HEK293 (cell line): ENCODE measurements around the gene CEMP1.
"Not testable (repeated sequence)": the region's sequence is repeated elsewhere in the genome, so short reads cannot be mapped to it uniquely, and the experiment has no call there.

ENCODE experiments used
- BCL11A ChIP-seq: fragments of 450-650 bp; formaldehyde crosslinking; IDR thresholded peaks from 2 replicates; pipeline ENCODE4 v1.5.1; 2016; ENCODE audit warnings: low read depth, missing biosample characterization, missing genetic modification characterization
- CTCF ChIP-seq: fragments of 450-650 bp; formaldehyde crosslinking; IDR thresholded peaks from 2 replicates; pipeline ENCODE4 v1.5.1; 2016; ENCODE audit warnings: missing biosample characterization, missing genetic modification characterization
- INSM2 ChIP-seq: fragments of 450-650 bp; formaldehyde crosslinking; IDR thresholded peaks from 2 replicates; pipeline ENCODE4 v1.5.1; 2016; ENCODE audit warnings: missing biosample characterization, missing genetic modification characterization
- PATZ1 ChIP-seq: fragments of 450-650 bp; formaldehyde crosslinking; IDR thresholded peaks from 2 replicates; pipeline ENCODE4 v1.5.1; 2016; ENCODE audit warnings: missing biosample characterization, missing genetic modification characterization
- PBX3 ChIP-seq: sonication (generic); formaldehyde crosslinking; IDR thresholded peaks from 2 replicates; pipeline ENCODE4 v1.8.1; 2022; ENCODE audit warnings: mild to moderate bottlenecking, moderate library complexity, missing genetic modification reagents
- ZNF311 ChIP-seq: fragments of 450-650 bp; formaldehyde crosslinking; IDR thresholded peaks from 2 replicates; pipeline ENCODE4 v1.5.1; 2017; ENCODE audit warnings: missing biosample characterization, missing genetic modification characterization, borderline replicate concordance
- ZNF555 ChIP-seq: fragments of 450-650 bp; formaldehyde crosslinking; conservative IDR thresholded peaks from 2 replicates; pipeline ENCODE4 v1.5.1; 2017; ENCODE audit warnings: missing biosample characterization, mild to moderate bottlenecking, missing genetic modification characterization, inconsistent platforms
- ZNF558 ChIP-seq: fragments of 450-650 bp; formaldehyde crosslinking; IDR thresholded peaks from 2 replicates; pipeline ENCODE4 v1.5.1; 2016; ENCODE audit warnings: missing biosample characterization, missing genetic modification characterization
- ZNF561 ChIP-seq: fragments of 450-650 bp; IDR thresholded peaks from 2 replicates; pipeline ENCODE4 v1.5.1; 2018; ENCODE audit warnings: missing biosample characterization, missing genetic modification characterization, borderline replicate concordance

GRCh38 chr16:2560798-2561133 is 29.6 kb upstream of the CEMP1 start:
- not testable (repeated sequence) for TF ChIP-seq ZNF558 (tag by site-specific recombination); CTCF (tag by site-specific recombination); PATZ1 (tag by site-specific recombination); INSM2 (tag by site-specific recombination); ZNF561; BCL11A (tag by site-specific recombination); PBX3; ZNF311 (tag by site-specific recombination); ZNF555
